HepG2 (cell line): Measurements from ENCODE around the gene MAPK11. TPM values are rescaled to one million over a fixed set of nuclear protein-coding genes. Genes with fewer than 3 reads are reported as not detected.

ENCODE experiments used
- AGO1 ChIP-seq: fragments of 200-400 bp; formaldehyde crosslinking; IDR thresholded peaks from 2 replicates; pipeline ENCODE4 v1.6.1; 2017; ENCODE audit warnings: mild to moderate bottlenecking, low read depth, low read length, moderate library complexity; ENCODE audit not compliant: poor library complexity, severe bottlenecking
- BRD4 ChIP-seq: sonication (generic); formaldehyde crosslinking; IDR thresholded peaks from 2 replicates; pipeline ENCODE4 v1.4.0; 2020; ENCODE audit warnings: missing genetic modification reagents
- CCDC6 ChIP-seq: sonication (generic); formaldehyde crosslinking; IDR thresholded peaks from 2 replicates; pipeline ENCODE4 v1.8.1; 2022; ENCODE audit warnings: mild to moderate bottlenecking, missing genetic modification reagents, moderate library complexity
- MAF1 ChIP-seq: sonication (generic); formaldehyde crosslinking; IDR thresholded peaks from 2 replicates; pipeline ENCODE4 v1.5.0; 2020; ENCODE audit warnings: missing genetic modification reagents, borderline replicate concordance
- MEIS1 ChIP-seq: sonication (generic); formaldehyde crosslinking; IDR thresholded peaks from 2 replicates; pipeline ENCODE4 v1.9.0; 2021; ENCODE audit warnings: mild to moderate bottlenecking, missing genetic modification reagents, moderate library complexity, borderline replicate concordance
- RXRA ChIP-seq: sonication (generic); formaldehyde crosslinking; IDR thresholded peaks from 2 replicates; pipeline ENCODE4 v1.5.1; 2020; ENCODE audit warnings: missing genetic modification reagents
- SP4 ChIP-seq: sonication (generic); formaldehyde crosslinking; IDR thresholded peaks from 2 replicates; pipeline ENCODE4 v1.8.1; 2023; ENCODE audit warnings: mild to moderate bottlenecking, missing genetic modification reagents
- TAF15 ChIP-seq: fragments of 200-400 bp; formaldehyde crosslinking; IDR thresholded peaks from one replicate; pipeline ENCODE4 v1.6.1; 2018; ENCODE audit warnings: mild to moderate bottlenecking, low read depth, low read length; ENCODE audit not compliant: poor library complexity, severe bottlenecking
- ZBTB7A ChIP-seq: sonication (generic); formaldehyde crosslinking; IDR thresholded peaks from 2 replicates; pipeline ENCODE4 v1.8.0; 2022; ENCODE audit warnings: mild to moderate bottlenecking, missing genetic modification reagents
- ZNF563 ChIP-seq: sonication (generic); formaldehyde crosslinking; IDR thresholded peaks from 2 replicates; pipeline ENCODE4 v1.8.0; 2022; ENCODE audit warnings: mild to moderate bottlenecking, moderate library complexity, missing genetic modification reagents
- ZNF574 ChIP-seq: sonication (generic); formaldehyde crosslinking; IDR thresholded peaks from 2 replicates; pipeline ENCODE4 v1.4.0; 2020; ENCODE audit warnings: missing genetic modification reagents
- ZNF792 ChIP-seq: IDR thresholded peaks from 2 replicates; pipeline ENCODE4 v1.6.1; 2016
- ZNF800 ChIP-seq: sonication (generic); formaldehyde crosslinking; IDR thresholded peaks from 2 replicates; pipeline ENCODE4 v1.4.0; 2020; ENCODE audit warnings: missing genetic modification reagents
- ZNF83 ChIP-seq: sonication (generic); formaldehyde crosslinking; IDR thresholded peaks from 2 replicates; pipeline ENCODE4 v1.4.0; 2020; ENCODE audit warnings: missing genetic modification reagents, mild to moderate bottlenecking, borderline replicate concordance
- polyA plus RNA-seq, 8 experiments: library from polyadenylated mRNA; depleted of rRNA in 3 of 8; stranded (reverse) in 7 of 8; unstranded in 1 of 8; fragments of >200 nt; fragmentation: Illumina TruSeq in 4 of 8; extraction: Trizol in 4 of 8; gene quantifications; 2 replicates each; pipeline versions ENCODE4 v1.2.1 to v1.2.3, GENCODE V29; 2011 to 2016; ENCODE audit warnings: low read depth in 4 of 8, missing spikeins in 1 of 8, mixed read lengths in 1 of 8; ENCODE audit not compliant: insufficient read depth in 1 of 8
- total RNA-seq, 5 experiments: library from RNA; depleted of rRNA; stranded (reverse); fragments of >200 nt; fragmentation: Illumina TruSeq; extraction: Trizol; gene quantifications; 2 replicates each; pipeline ENCODE4 v1.2.3, GENCODE V29; 2016; ENCODE audit warnings: low read depth in 1 of 5
- TF ChIP-seq, protein P1 (sequence below): IDR thresholded peaks from 2 replicates; pipeline ENCODE4 v1.6.1; 2012; ENCODE audit warnings: inconsistent platforms
- TF ChIP-seq, protein P2 (sequence below): sonication (generic); formaldehyde crosslinking; IDR thresholded peaks from 2 replicates; pipeline ENCODE4 v1.5.0; 2020; ENCODE audit warnings: missing genetic modification reagents
- TF ChIP-seq, protein P3 (sequence below): sonication (generic); formaldehyde crosslinking; IDR thresholded peaks from 2 replicates; pipeline ENCODE4 v1.8.0; 2022; ENCODE audit warnings: mild to moderate bottlenecking, missing genetic modification reagents
- TF ChIP-seq, protein P4 (sequence below): sonication (generic); formaldehyde crosslinking; IDR thresholded peaks from 2 replicates; pipeline ENCODE4 v1.5.0; 2020; ENCODE audit warnings: mild to moderate bottlenecking, missing genetic modification reagents, moderate library complexity

MAPK11 gene
- total and polyA plus RNA-seq, 2 of the 13 experiments (the other 11 are each of a cell fraction or from before 2014, with no cell fraction given): 0.15 to 0.17 TPM

DNA sequence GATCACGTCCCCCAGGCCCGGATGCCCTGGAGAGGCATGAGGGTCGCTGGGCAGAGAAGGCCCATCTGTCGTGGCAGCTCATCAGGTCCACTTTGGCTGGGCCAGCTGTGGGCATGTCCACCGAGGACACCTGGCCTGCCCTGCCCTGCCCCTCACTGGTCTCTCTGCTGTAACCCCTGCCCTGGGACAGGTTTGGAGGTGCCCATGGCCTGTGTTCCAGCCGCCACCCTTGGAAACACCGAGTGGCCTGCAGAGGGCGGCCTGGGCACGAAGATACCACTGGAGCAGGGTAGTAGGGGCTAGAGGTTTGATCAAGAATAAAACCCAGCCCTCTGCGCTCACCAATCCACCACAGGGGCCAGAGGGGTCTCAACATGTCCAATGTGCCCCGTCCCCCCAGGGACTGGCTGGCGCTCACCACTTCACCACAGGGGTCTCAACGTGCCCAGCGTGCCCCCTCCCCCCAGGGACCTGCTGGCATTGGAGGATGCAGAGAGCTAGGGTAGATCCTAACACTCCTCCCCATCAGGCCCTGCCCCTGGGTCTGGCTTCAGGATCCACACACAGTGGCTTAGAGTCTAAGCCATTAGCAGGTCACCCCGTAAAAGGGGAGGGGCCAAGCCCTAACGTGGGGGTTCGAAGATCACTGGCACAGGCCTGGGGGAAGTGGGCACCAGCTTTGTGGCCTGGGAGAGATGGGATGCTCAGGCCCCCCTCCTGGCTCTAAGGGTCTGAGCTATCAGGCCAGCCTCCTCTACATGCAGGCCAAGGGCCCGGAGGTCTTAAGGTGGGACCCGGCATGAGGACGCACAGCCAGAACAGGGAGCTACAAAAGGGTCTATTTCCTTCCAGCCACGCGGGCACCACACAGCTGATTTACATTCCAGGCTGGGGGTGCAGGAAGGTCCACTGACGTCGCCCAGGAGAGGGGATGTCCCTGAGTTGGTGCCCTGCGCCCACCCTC is 17.8 kb downstream of the MAPK11 start (continued):
- TF ChIP-seq ZNF800 (CRISPR knock-in tag) (0 out of 2 replicates have a peak, but pooled peaks have one; percentile 40), ZNF563 (no peak), CCDC6 (CRISPR knock-in tag) (no peak), SP4 (CRISPR knock-in tag) (no peak), ZNF83 (CRISPR knock-in tag) (no peak), ZBTB7A (CRISPR knock-in tag) (peak; percentile 77; the same call in 1 of the 2 replicates), TAF15 (no peak), ZNF574 (CRISPR knock-in tag) (peak; percentile 41), ZNF792 (CRISPR knock-in tag) (no peak), MEIS1 (0 out of 2 replicates have a peak, but pooled peaks have one; percentile 12), BRD4 (CRISPR knock-in tag) (0 out of 2 replicates have a peak, but pooled peaks have one; percentile 29), AGO1 (no peak), RXRA (CRISPR knock-in tag) (no peak), MAF1 (CRISPR knock-in tag) (no peak)
- TF ChIP-seq, protein P1, sequence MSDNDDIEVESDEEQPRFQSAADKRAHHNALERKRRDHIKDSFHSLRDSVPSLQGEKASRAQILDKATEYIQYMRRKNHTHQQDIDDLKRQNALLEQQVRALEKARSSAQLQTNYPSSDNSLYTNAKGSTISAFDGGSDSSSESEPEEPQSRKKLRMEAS: no peak
- TF ChIP-seq, protein P2, sequence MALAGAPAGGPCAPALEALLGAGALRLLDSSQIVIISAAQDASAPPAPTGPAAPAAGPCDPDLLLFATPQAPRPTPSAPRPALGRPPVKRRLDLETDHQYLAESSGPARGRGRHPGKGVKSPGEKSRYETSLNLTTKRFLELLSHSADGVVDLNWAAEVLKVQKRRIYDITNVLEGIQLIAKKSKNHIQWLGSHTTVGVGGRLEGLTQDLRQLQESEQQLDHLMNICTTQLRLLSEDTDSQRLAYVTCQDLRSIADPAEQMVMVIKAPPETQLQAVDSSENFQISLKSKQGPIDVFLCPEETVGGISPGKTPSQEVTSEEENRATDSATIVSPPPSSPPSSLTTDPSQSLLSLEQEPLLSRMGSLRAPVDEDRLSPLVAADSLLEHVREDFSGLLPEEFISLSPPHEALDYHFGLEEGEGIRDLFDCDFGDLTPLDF (CRISPR knock-in tag): no peak
- TF ChIP-seq, protein P3, sequence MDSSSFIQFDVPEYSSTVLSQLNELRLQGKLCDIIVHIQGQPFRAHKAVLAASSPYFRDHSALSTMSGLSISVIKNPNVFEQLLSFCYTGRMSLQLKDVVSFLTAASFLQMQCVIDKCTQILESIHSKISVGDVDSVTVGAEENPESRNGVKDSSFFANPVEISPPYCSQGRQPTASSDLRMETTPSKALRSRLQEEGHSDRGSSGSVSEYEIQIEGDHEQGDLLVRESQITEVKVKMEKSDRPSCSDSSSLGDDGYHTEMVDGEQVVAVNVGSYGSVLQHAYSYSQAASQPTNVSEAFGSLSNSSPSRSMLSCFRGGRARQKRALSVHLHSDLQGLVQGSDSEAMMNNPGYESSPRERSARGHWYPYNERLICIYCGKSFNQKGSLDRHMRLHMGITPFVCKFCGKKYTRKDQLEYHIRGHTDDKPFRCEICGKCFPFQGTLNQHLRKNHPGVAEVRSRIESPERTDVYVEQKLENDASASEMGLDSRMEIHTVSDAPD: no peak
- TF ChIP-seq, protein P4, sequence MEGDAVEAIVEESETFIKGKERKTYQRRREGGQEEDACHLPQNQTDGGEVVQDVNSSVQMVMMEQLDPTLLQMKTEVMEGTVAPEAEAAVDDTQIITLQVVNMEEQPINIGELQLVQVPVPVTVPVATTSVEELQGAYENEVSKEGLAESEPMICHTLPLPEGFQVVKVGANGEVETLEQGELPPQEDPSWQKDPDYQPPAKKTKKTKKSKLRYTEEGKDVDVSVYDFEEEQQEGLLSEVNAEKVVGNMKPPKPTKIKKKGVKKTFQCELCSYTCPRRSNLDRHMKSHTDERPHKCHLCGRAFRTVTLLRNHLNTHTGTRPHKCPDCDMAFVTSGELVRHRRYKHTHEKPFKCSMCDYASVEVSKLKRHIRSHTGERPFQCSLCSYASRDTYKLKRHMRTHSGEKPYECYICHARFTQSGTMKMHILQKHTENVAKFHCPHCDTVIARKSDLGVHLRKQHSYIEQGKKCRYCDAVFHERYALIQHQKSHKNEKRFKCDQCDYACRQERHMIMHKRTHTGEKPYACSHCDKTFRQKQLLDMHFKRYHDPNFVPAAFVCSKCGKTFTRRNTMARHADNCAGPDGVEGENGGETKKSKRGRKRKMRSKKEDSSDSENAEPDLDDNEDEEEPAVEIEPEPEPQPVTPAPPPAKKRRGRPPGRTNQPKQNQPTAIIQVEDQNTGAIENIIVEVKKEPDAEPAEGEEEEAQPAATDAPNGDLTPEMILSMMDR: peak; percentile 90
